Choroid plexus epithelial cell (primary cell): ENCODE results near the gene SRRM2.

Experiments
- DNase-seq: peaks from one replicate; pipeline ENCODE4 v3.0.0-alpha.2; 2010; ENCODE audit warnings: low read depth
- H3K4me3 ChIP-seq: 2 replicates; pipeline ENCODE4 v1.5.1; 2011; ENCODE audit warnings: low read depth, mild to moderate bottlenecking, control low read depth, low read length, moderate library complexity
- CTCF ChIP-seq: conservative IDR thresholded peaks from 2 replicates; pipeline ENCODE4 v1.5.1; 2011; ENCODE audit warnings: low read depth, mild to moderate bottlenecking, control low read depth, inconsistent platforms, low read length, moderate library complexity

Gene SRRM2

DNA sequence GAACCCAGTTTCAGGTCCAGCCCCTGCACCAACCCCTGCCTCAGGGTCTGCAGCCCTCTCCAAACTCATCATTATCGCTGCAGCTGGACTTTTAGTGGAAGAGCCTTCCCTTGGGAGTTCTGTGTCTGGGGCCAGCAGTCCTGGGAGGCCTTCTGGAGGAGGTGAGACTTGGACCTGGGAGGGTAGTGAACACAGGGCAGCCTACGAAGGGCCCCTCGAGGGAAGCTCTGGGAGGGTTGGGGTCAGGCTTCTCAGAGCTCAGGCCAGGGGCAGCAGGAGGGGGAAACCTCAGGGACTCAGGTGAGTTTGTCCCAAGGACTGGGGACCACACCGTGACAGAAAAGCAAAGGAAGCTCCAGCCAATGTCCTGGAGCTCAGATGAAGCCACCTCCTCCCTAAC lies 11.3 kb upstream of the SRRM2 start:
- DNase-seq: no peak
- TF ChIP-seq CTCF: no peak
- H3K4me3 ChIP-seq: no peak overlapping the region

DNA sequence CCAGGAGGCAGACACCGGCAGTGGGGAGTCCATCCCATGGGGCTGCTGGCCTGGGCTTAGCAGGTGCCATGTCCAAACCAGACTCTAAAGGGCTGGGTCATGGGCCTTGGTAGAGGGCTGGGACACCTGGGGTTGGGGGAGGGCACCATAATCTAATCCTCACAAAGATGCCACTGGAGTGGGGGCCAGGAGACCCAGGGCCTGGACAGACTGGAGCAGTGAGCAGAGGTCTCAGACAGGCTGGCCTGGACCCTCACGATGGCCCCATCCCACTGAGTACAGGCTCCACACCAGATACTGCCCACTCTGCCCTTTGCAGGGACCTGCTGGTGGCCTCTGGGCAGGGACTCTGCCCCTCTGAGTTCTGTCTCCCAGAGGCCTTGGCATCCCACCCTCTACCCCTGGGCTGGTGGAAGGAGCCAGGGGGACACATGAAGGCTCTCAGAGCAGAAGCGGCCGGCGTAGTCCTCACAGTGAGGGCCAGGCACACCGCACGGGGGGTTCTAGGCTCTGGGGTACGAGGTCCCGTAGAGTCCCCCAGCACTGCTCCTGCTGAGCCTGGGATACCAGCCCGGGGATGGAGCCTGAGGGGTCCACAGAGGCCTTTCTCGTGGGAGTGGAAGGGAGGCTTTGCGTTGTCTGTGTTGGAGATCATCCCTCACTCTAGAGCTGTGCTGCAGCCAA lies 10.0 kb upstream of the SRRM2 start:
- no peak for TF ChIP-seq CTCF
- H3K4me3 ChIP-seq: no peak overlapping the region
- no peak for DNase-seq

DNA sequence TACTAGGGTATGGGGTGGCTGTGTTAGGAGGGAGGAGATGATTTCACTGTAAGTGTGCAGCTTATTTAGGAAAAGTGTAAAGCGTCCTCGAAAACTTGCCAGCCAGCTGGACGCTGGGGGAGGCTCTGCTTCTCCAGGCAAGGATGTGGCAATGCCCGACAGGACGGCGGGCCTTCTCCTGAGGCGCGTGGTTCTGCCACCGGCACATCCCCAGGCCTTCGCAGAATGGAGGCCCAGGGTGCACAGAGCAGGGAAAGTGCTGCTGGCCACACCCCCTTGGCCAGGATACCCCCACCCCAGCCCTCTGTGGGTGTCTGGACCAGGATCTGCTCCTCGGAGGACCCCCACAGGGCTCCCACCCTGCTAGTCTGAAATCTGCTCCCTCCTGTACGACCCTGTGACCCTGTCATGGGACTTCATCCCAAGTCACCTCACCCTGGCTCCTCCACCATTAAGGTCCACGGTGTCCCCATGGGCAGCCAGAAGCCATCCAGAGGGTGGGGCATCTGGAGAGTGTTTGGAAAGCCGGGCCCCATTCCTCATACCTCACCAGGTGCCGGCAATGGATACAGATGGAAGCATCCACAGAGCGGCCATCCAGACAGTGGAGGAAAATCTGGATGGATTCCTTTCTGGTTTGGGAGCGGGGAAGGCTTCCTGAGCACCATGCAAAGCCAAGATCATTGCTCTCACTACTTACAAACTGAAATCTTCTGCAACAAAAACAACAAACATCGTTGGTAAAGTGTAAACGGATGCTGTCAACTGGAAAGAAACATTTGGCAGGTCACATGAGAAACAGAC lies 9.2 kb upstream of the SRRM2 start:
- TF ChIP-seq CTCF: no peak
- DNase-seq: no peak

DNA sequence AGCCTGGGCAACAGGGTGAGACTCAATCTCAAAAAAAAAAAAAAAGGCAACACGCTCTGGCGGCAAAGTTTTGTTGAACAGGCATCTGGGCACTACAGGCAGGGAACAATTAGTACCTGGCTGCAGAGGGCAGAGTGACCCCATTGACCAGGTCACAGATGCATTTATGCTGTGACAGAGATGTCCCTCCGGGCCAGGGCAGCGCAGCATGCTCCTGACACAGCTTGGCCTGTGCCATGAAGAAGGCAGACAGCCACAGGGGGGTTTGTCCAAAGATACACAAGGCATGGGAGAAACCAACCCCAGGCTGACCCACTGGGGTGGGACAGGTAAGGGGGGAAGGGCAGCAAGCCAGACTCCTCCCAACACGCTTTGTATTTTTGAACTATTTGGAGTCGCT lies 7.7 kb upstream of the SRRM2 start:
- TF ChIP-seq CTCF: no peak
- H3K4me3 ChIP-seq: no peak overlapping the region
- DNase-seq: no peak

More for the DNA sequence above, 9.2 kb upstream of the SRRM2 start:
- H3K4me3 ChIP-seq: no peak overlapping the region

DNA sequence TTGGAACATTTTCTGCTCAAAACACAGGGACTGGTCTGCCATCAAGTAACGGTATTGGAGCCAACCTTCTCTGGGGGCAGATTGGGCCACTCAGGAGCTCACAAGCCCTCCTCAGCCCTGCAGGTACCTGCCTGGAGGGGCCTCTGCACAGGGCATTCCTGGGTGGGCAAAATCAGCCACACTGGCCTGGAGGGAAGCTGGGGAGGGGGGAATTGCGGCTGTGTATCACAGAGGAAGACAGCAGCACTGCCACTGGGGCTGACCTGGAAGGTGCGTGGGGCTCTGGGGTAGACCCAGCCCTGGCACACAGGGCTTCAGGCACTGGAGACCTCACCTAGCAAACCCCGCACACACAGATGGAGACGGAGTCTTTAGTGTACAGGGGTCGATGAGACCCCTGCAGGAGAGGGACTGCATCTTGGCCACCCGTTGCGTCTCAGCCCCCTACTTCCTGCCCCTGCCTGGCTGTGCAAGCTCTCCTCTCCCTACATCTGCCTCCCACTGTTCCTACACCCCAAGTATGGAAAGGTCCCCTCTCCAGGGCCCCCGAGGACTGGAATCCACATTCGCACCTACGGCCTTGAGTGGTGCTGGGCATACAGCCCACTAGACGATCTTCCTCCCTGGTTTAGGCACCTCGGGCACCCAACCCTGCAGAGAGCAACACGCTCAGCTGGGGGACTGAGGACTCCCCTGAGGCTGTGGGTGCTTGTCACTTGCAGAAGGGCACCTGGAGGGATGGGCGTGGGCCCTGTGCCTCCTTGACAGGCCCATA lies 7.1 kb upstream of the SRRM2 start:
- TF ChIP-seq CTCF: no peak
- no peak overlapping the region for H3K4me3 ChIP-seq
- no peak for DNase-seq

- no peak for DNase-seq
- H3K4me3 ChIP-seq: no peak overlapping the region
- TF ChIP-seq CTCF: no peak
These were observed 6.5 kb upstream of the SRRM2 start for GRCh38 chr16:2745961-2746360.
